ENCODE results near the gene SFT2D3. TPM values are rescaled to one million over a fixed set of nuclear protein-coding genes. Genes with fewer than 3 reads are reported as not detected.

The SFT2D3 gene
- total and polyA plus RNA-seq, 2 of the 13 experiments (the other 11 are each of a cell fraction or from before 2014, with no cell fraction given), result 8.3 to 9.4 TPM

- TF ChIP-seq HNRNPL (IDR thresholded peaks at IDR 0.05; ENCODE audit: low read depth, low read length), result 0 out of 2 replicates have a peak, but pooled peaks have one; percentile 53
- TF ChIP-seq KLF15 (CRISPR knock-in tag; IDR thresholded peaks at IDR 0.05; ENCODE audit: borderline replicate concordance), result peak; percentile 36; the same call in 1 of the 2 replicates
- TF ChIP-seq SOX6 (IDR thresholded peaks at IDR 0.05), result no peak
- TF ChIP-seq SOX6 (CRISPR knock-in tag; IDR thresholded peaks at IDR 0.05), result 0 out of 2 replicates have a peak, but pooled peaks have one; percentile 14
- peak; percentile 88 for TF ChIP-seq ZNF724P (CRISPR knock-in tag; IDR thresholded peaks at IDR 0.05; ENCODE audit: borderline replicate concordance)
- peak; percentile 28; the same call in 1 of the 2 replicates for TF ChIP-seq PHF21A (CRISPR knock-in tag; IDR thresholded peaks at IDR 0.05)
- peak; percentile 61; the same call in 1 of the 2 replicates for TF ChIP-seq SP4 (CRISPR knock-in tag; IDR thresholded peaks at IDR 0.05)
- TF ChIP-seq ZBTB1 (CRISPR knock-in tag; IDR thresholded peaks at IDR 0.05; ENCODE audit: borderline replicate concordance), result peak; percentile 71; the same call in 1 of the 2 replicates
- TF ChIP-seq E2F5 (CRISPR knock-in tag; conservative IDR thresholded peaks at IDR 0.05), result peak; percentile 62; the same call in 1 of the 2 replicates
- no peak for TF ChIP-seq ZBTB4 (CRISPR knock-in tag; IDR thresholded peaks at IDR 0.05; ENCODE audit: borderline replicate concordance)
- TF ChIP-seq ZNF256 (CRISPR knock-in tag; conservative IDR thresholded peaks at IDR 0.05), result 0 out of 2 replicates have a peak, but pooled peaks have one; percentile 86
- TF ChIP-seq ZNF430 (CRISPR knock-in tag; IDR thresholded peaks at IDR 0.05), result peak; percentile 82
- TF ChIP-seq WIZ (CRISPR knock-in tag; IDR thresholded peaks at IDR 0.05), result no peak
- TF ChIP-seq ZNF564 (CRISPR knock-in tag; IDR thresholded peaks at IDR 0.05), result peak; percentile 80
- no peak for TF ChIP-seq ZNF235 (CRISPR knock-in tag; IDR thresholded peaks at IDR 0.05; ENCODE audit: borderline replicate concordance)
- peak; percentile 60 for TF ChIP-seq ZBTB33 (CRISPR knock-in tag; IDR thresholded peaks at IDR 0.05)
- TF ChIP-seq SAFB2 (CRISPR knock-in tag; IDR thresholded peaks at IDR 0.05; ENCODE audit: borderline replicate concordance, low read depth), result peak; percentile 94
- no peak for TF ChIP-seq MIER2 (CRISPR knock-in tag; IDR thresholded peaks at IDR 0.05)
- TF ChIP-seq ZNF790 (CRISPR knock-in tag; IDR thresholded peaks at IDR 0.05; ENCODE audit: borderline replicate concordance), result no peak; the same call in 1 of the 2 replicates
- TF ChIP-seq IRF9 (CRISPR knock-in tag; IDR thresholded peaks at IDR 0.05; ENCODE audit: borderline replicate concordance), result peak; percentile 18; the same call in 1 of the 2 replicates
Measured at GRCh38 chr2:127701651-127702394, 526 bp downstream of the SFT2D3 start (continued).

Measured in HepG2 (cell line).